Measurements from ENCODE around the gene CCDC194.

Gene CCDC194

GRCh38 chr19:17406046-17406886 is 12.3 kb upstream of the CCDC194 start:
- DNase-seq (ENCODE audit: low read depth in 3 of 3), result no peak

DNA sequence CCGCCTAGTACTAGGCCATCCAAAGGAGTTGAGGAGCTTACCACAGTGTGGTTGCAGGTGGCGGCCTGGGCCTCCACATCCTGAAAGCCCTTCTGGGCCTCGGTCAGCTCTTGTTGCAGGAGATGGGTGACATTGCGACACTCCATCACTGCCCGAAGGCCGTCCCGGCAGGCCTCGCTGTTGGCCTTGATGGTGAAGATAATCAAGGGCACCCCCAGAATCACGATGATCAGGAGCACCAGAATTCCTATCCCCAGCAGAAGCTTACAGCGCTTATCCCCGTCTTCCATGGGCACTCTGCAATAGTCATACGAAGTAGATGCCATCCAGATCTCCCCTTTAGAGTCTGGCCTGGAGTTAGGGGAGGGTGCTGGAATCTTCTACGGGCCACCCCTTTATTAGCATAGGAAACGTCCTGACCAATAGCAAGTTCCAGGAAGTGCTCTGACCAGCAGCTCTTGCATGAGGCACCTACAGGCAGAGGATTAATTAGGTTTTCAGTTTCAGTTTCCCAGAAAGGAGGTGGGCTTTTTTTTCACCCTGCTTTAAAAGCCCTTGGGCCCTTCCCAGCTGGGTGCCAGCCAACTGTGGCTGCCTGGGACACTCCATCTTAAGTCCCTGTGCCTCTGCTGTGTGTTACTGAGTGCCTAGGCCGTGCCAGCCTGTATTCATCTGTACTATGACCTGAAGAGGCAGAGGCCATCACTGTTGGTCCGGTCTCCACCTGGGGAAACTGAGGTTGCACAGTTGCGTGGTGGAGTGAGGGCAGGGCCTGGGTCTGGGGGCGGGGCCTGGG is 11.5 kb upstream of the CCDC194 start, which contains the start of gene BST2:
Gene BST2, minus strand, starts transcription at position 381 of the 796 bp plus-strand sequence. Its CDS starts 55 bp downstream, at position 326.
- peak in 1 of 3 experiments; percentile 57 for DNase-seq (ENCODE audit: low read depth in 3 of 3)

DNA sequence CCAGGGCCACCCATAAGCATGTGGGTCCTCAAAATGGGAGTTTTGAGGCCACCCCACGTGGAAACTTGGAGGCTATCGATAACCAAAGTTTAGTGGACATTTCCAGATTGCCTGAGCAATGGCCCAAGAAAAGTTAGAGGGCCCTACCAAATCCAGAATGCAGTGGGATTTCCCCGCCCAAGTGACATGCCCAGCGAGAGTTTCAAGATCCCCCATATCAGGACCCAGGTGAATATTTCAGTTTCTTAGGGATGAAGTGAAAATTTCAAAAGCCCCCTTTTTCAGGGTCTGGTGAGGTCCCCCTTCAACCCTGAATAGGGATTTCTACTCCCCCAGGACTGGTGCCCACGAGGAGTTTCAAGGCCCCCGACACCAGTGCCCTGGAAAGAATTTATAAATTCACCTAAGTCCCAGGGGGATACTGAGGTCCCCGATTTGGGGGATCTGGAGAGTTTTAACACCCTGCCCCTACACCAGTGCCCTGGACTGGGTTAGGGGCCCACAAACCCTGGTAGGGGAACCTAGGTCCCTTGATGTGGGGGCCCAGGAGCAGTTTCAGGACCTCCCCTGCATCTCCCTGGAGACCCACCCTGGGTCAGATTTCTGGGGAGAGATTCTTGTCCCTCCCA is 10.7 kb upstream of the CCDC194 start:
- DNase-seq (ENCODE audit: low read depth in 3 of 3), result no peak

DNA sequence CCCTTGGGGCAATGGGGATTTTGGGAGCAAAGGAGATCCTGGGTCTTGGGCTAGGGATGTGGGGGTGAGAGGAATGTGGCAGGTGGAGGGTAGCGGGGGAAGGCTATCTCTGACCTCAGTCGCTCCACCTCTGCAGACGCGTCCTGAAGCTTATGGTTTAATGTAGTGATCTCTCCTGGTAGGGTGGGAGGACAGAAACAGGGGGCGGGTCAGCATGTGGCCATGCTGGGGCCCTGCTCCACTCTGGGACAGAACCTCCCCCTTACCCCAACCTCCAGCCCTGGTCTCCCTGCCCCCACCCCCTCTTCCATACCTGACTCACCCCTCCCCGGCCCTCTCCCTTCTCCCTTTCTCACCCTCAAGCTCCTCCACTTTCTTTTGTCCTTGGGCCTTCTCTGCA is 10.0 kb upstream of the CCDC194 start:
- DNase-seq (ENCODE audit: low read depth in 3 of 3), result no peak

GRCh38 chr19:17402982-17403855 is 9.2 kb upstream of the CCDC194 start:
- DNase-seq (ENCODE audit: low read depth in 3 of 3), result no peak

GRCh38 chr19:17401628-17402027 is 7.6 kb upstream of the CCDC194 start:
- no peak for DNase-seq (ENCODE audit: low read depth in 3 of 3)

DNA sequence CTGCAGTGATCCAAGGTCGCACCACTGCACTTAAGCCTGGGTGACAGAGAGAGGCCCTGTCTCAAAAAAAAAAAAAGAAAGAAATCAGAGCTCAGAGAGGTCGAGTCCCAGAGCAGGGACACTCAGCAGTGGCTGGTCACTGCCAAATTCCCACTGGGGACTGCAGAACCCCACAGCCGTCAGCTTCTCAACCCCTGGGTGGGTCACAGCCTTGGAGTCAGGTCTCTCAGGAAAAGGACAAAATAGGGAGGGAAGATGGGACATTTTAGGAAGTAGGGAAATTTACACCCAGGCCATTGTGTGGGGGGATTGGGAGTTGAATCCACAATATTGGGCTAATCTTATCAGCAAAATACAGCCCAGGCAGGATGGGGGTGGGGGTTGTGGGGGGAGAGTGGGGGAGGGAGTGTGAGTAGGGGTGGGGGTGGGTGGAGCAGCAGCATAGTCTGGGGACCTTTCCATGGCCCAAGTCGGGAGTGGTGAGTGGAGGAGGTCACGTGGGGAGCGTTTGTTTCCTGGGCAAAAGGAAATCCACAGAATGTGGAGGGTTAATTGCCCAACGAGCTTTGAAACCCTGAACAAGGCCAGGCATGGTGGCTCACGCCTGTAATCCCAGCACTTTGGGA is 5.0 kb upstream of the CCDC194 start:
- no peak for DNase-seq (ENCODE audit: low read depth in 3 of 3)

DNA sequence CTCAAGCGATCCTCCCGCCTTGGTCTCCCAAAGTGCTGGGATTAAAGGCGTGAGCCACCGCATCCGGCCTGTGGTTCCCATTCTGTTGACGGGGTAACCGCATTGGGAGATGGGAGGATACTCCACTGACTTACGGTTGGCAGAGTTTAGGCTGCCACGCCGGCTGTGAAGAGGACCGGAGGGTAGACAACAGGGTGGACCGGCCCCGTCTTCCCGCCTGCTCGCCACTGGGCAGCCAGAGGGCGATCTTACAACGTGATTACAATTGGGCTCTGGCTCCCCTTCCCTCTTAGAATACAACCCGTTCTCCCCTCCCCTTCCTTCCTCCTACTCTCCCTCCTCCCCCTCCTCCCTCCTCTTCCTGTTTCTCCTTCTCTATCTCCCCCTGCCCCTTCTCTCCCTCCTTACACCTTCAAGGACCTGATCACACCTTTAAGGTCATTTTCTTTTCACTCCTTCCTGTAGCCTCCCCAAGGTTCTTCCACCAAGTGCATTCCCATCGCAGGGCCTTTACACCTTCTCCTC is 957 bp upstream of the CCDC194 start:
- DNase-seq (ENCODE audit: low read depth in 3 of 3), result peak; percentile 63 to 79 (median 68)

DNA sequence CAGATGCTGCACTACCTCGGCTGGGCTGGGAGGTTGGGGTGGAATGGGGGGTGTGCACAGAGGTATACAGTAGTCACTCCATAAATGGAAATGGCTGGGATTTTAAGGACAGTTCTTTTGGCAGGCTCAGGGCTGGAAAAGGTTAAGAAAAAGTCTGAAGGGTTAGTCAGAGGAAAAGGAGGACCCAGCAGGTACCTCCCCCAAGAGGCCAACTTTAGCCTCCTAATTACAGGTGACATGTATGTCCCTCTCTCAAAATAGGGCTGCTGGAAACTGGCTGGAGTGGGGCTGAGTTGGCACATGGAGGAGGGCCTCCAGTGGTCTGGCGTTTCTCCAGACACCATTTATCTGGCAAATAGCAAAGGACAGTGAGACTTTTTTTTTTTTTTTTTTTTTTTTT is 994 bp downstream of the CCDC194 start:
- DNase-seq (ENCODE audit: low read depth in 3 of 3), result no peak

- no peak for DNase-seq (ENCODE audit: low read depth in 3 of 3)
Measured at GRCh38 chr19:17391371-17392151, 2.4 kb downstream of the CCDC194 start.

GRCh38 chr19:17390665-17391370 is 3.2 kb downstream of the CCDC194 start:
- DNase-seq (ENCODE audit: low read depth in 3 of 3), result peak; percentile 78 to 93 (median 83)

DNA sequence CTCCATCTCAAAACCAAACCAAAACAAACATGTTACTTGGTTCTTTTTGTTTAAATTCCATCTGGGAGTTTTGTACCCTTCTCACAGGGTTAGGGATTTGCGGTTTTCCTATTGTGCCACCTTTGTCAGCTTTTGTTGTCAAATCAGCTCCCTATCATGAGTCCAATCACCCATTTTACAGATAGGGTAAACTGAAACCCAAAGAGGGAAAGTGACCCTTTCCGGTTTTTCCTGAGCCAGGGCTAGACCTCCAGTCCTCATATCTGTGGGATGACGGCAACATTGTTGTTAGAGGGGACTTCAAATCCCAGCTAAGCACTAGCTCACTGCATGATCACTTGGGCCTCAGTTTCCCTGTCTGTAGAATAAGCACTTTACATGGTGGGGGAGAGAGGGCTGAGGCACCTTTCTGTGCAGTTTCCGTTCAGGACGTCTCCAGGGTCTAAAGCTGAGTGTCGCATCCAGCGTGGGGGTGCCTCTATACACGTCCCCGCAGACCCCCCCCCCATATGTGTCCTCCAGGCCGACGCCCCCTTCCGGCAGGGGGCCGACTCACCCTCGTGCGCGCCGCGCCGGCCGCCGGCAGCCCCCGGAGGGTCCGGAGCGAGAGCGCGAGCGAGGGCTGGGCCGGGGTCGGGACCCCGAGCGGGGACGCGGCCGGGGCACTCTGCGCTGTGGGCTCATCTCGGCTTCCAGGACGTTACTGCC is 3.9 kb downstream of the CCDC194 start:
- DNase-seq (ENCODE audit: low read depth in 3 of 3), result no peak

- DNase-seq (ENCODE audit: low read depth in 3 of 3), result no peak
Measured at GRCh38 chr19:17389288-17389687, 4.7 kb downstream of the CCDC194 start.

- DNase-seq (ENCODE audit: low read depth in 3 of 3), result peak in 1 of 3 experiments; percentile 65
Measured at GRCh38 chr19:17385878-17386611, 8.0 kb downstream of the CCDC194 start.

GRCh38 chr19:17380426-17381138 is 13.4 kb downstream of the CCDC194 start:
- no peak for DNase-seq (ENCODE audit: low read depth in 3 of 3)

- no peak for DNase-seq (ENCODE audit: low read depth in 3 of 3)
Measured at GRCh38 chr19:17379221-17379631, 14.8 kb downstream of the CCDC194 start.

GRCh38 chr19:17378271-17378670 is 15.7 kb downstream of the CCDC194 start:
- DNase-seq (ENCODE audit: low read depth in 3 of 3), result no peak

Data from stimulated activated CD4-positive, alpha-beta T cell treated with anti-CD3 and anti-CD28 coated beads, TNF-alpha, amount 100 ng/mL, for 24 hours (primary cell).